Hematopoietic multipotent progenitor cell treated with erythropoietin and hydrocortisone succinate and interleukin-3 and kit ligand, for 4 days (in vitro differentiated cells): ENCODE results near the gene MYO6.

Source experiments
- DNase-seq: peaks from one replicate; pipeline ENCODE4 v3.0.0-alpha.2; 2015

MYO6 gene

DNA sequence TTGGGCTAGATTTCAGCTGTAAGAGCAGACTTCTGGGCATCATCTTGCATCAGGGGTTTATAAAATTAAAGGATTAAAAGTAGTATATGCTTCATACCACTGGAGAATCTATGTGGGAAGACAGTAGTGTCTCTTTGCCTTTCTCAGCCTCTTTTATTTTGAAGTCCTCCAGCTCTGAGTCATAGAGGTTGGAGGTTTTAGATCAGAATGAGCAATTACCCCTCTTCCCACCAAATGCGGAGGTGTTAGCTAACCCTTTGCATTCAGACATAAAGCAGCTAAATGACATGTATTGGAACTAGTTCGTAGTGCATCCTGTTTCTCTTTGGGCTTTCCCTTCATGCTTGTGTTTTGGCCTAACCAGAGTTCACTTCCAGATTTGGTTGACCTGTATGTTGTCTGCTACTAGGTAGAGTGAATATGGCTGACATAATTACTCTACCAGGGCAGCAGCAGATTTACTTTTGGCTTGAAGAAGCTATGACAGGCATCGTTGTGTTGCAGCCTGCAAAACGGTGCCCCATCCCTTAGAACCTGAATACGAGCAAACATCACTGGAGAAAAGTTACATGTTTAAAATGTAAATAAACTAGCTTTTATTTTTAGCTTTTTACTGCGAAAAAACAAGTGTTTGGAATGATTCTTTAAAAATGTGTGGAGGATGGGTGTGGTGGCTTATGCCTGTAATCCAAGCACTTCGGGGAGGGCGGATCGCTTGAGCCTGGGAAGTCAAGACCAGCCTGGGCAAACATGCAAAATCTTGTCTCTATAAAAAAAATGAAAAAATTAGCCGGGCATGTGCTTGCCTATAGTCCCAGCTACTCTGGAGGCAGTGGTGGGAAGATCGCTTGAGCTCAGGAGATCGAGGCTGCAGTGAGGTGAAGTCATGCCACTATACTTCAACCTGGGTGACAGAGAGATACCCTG lies 82.2 kb downstream of the MYO6 start:
- DNase-seq, result no peak

DNA sequence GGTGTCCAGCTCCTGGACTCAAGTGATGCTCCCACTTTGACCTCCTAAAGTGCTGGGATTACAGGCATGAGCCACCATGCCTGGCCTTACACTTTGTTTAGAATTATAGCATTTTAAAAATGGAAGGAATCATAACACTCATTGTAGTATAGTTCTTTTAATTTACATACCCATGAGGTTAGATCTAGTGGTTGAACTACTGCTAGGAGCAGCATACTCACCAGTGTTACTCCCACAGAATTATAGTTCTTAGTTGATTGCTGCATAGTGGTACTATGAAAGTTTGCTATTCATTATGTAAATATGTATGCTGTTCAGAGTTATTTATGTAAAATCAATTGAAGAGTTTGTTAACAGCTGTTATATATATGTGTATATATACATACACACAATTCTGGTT lies 85.4 kb downstream of the MYO6 start:
- DNase-seq, result no peak

DNA sequence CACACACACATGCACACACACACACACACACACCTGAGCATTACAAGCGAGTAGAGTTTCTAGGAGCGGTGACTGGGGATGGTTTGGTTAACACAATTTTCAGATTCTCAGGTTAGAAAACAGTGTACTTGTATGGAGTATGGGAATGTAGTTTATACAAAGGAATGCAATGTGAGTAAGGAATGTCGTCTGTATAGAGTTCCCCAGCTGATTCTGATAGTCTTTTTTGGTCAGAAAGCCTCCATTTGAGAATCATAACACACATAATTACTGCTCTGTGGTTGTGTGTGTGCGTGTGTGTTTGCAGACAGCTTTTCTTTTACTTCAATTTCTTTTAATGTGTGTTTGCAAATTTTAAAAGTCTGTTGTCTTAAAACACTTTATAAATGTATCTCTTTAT lies 93.2 kb downstream of the MYO6 start:
- DNase-seq, result no peak

DNA sequence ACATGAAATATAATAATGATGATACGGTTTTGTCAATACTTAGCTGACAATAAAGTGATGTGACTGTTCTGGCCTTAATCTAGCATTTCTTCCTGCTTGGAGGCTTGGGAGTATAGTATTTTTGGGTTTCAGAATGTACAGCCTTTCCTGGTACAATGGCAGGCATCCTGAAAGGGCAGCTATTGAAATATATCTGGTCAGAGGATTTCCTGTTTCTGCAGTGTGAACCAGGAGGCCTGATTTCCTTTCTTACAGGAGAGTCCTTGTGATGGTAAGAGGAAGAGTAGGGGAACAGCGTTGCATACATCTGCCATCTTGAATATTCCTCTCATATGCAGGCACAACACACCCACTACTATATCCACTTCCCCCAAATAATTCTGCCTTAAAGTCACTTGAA lies 93.7 kb downstream of the MYO6 start:
- no peak for DNase-seq

DNA sequence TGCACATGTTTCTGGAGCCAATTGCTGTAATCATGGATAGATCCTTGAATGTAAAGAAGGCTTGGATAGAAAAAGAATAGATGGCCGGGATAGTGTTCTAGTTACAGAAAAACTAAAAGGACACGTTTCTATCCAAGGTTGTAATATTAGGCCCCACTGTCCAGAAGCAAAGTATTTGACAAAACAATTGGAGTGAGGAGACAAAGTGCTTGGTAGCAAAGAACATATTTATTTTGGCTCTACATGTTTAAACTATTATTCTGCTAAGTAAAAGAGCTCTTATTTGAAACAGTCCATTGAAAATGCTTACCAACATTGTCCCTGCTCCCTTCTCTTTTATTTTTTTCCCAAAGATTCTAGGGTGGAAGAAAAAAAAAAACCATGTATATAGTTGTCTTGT lies 94.4 kb downstream of the MYO6 start:
- DNase-seq, result no peak

DNA sequence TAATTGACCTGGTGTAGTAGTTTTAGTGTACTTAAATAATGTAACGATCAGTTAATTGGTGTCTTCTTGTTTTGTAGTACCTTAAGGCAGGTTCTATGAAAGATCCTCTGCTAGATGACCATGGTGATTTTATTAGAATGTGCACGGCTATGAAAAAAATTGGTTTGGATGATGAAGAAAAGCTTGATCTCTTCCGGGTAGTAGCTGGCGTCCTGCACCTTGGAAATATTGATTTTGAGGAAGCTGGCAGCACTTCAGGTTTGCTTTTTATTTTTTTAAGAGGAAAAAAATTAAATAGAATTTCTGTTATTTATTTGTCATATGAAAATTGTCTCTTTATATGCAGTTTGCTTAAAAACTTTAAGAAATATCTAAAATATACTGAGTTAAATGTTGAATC lies 99.2 kb downstream of the MYO6 start:
- DNase-seq, result no peak

DNA sequence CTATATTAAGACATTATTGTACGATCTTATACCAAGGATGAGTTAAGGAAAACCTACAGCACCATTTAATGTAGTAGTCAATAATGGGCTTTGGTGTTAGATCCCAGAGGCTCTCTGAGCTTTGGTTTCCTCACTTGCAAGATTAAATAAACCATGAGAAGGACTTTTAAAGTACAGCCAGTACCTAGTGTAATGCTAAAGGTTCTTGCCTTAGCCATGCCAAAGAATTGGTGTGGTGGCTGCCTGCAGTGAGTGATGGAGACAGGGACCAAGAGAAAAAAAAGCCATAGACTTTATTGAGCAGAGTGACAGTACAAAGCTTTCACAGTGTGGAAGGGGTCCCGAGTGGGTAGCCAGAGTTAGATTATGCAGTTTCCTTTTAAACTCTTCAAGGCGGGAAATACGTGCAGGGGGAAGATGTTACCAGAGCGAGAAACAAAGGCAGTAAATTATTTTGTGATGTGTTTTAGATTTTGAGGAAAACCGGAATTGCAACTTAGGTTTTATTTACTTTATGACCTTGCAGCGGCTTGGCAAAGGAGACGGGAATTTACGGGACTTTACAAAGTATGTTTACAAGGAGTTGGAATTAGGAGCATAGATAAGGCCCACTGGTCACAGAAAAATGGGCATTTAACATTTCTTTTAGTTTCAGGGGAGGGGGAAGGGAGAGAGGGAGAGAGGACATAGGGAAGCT lies 100.4 kb downstream of the MYO6 start:
- DNase-seq, result no peak

DNA sequence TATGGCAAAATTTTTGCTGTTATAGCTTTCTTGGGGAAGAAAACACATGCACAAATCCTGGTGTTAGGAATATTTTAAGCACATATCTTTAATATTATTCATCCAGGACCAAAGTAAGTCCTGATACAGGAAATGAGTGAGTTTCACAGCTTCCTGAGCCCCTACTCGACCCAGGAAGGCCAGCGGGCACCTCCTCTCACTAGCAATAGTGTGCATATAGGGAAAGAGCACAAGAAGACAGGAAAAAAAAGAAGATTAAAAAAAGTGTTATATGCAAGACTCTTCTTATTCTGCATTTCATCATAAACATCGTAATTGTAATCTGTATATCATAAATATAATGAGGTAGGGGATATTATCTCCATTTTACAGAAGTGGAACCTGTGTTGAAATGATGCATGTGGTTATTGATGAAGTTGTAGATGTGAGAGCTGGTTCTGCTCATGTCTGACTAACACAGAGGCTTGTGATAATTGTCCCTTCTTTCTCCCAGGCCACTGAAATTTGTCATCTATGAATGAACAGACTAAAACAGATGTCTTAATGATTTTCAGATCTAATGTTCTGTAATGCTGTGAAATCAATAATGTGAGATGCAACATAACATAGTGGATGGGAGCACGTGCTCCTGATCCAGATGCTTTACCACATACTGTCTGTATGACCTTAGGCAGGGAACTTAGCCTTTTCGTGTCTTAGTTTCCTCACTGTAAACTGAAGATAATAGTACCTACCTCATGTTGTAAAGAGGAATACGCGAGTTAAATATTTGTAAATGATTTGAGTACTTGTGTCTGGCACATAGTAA lies 101.2 kb downstream of the MYO6 start:
- DNase-seq, result no peak

DNA sequence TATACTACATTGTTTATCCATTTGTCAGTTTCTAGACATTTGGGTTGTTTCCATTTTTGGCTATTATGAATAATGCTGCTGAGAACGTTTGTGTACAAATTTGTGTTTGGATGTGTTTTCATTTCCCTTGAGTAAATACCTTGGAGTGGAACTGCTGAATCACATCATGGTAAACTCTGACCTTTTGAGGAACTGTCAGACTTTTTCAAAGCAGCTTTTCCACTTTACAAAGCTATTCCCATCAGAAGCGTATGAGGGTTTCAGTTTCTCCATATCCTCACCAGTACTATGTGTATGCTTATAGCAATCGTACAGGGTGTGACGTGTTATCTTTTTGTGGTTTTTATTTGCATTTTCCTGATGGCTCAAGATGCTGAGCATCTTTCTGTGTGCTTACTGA lies 103.7 kb downstream of the MYO6 start:
- peak; percentile 4 for DNase-seq

DNA sequence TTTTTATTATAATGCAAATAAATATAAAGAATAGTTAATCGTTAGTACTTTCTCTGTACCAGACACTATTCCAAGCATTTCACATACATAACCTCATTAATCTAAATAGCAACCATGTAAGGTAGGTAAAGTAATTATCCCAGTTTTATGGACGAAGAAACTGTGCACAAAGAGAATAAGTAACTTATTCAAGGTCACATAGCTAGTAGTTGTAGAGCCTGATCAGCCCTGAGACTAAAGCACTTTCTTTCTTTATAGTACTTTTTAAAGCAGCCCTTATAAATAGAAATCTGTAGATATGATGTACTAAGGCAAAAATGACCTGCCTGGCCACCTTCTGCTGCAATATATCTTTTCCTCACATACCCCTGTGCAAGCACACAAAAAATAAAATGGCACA lies 104.8 kb downstream of the MYO6 start:
- DNase-seq, result no peak

DNA sequence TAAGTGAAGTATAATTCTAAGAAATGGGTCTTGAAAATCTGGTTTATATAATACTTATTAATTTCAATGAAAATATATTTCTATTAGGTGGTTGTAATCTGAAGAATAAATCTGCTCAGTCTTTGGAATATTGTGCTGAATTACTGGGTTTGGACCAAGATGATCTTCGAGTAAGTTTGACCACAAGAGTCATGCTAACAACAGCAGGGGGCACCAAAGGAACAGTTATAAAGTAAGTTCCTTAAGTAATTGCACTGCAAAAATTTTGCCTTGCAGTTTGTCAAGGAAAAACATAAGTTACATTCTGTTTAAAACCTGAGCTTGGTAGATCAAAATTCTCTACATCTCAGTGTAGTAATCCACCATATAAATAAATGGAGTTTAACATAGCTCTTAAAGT lies 106.0 kb downstream of the MYO6 start:
- DNase-seq, result peak; percentile 80

DNA sequence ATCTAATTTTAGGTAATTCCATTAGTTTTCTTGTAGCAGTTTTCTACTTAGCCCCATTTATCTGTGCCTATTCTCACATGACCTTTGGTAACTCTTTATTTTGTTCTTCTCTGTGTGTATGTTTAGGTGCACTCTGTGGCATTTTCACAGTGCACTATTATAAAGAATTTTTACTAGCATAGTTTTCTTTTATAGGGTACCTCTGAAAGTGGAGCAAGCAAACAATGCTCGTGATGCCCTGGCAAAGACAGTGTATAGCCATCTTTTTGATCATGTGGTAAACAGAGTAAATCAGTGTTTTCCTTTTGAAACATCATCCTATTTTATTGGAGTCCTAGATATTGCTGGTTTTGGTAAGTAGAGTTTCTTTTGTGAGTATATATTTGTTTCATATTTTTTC lies 107.9 kb downstream of the MYO6 start:
- DNase-seq, result no peak

DNA sequence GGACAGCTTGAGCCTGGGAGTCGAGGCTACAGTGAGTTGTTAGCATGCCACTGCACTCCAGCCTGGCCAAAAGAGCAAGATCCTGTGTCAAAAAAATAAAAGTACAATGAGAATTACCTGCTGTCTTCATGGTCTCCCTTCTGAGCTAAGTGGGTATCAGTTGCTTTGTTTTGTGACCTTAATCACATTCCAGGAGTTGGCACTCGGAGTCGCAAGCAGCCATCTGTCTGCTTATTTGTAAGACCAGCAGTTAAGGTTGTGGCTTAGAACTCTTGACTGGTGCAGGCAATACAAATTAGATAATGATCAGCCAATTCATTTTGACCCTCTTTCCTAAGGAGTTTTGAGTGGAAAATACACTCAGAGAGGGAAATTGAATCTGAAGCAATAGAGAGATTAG lies 114.0 kb downstream of the MYO6 start:
- no peak for DNase-seq

DNA sequence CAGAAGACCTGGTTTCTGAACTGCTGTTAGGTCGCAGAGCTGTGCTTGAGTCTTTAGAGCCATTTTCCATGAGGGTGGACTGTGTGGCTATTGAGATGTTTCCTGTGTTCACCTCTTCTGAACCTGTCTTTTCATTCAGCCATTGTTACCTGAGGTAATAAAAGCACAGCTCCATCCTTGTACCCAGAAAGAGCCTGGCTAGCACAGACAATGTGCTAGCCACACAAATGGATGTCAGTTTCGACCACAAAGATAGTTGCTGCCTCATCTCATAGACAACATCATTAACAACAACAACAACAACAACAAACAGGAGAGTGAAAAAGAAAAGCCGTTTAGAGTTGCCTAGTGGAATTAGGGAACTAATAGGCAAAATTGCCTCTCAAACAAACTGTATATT lies 114.7 kb downstream of the MYO6 start:
- DNase-seq, result no peak

DNA sequence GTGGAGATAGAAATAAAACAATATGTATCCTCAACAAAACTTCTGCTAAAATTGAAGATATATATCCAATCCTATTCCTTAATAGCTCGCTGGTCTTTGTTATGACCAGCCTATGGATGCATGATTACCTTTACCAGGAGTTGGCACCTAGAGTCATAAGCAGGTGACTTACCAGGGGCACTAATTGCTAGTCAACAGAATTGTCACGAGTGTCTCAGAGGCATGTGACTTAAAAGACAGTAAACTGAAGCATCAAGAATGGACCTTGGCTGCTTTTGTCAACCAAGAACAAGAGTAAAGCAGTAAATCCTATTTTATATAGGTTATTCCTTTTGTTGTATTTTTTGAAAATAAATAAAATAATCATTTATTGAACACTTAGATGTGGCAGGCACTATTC lies 115.4 kb downstream of the MYO6 start:
- no peak for DNase-seq

DNA sequence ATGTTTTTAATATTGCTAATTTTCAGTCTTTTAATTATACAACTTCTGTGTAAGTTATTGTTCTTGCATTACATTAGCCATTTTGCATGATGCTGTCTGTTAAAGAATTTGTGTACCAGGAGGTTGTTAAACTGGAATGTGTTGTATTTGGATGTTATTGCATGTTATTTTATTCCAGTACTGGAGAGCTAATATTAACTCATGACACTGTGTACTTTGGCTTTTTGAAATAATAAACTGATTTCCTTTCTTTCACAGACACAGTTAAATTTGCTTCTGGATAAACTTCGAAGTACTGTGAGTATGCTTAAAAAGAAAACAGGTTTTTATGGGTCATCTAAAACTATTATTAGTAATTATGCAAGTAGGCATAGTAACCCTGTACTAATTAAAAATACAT lies 121.3 kb downstream of the MYO6 start:
- DNase-seq, result no peak

DNA sequence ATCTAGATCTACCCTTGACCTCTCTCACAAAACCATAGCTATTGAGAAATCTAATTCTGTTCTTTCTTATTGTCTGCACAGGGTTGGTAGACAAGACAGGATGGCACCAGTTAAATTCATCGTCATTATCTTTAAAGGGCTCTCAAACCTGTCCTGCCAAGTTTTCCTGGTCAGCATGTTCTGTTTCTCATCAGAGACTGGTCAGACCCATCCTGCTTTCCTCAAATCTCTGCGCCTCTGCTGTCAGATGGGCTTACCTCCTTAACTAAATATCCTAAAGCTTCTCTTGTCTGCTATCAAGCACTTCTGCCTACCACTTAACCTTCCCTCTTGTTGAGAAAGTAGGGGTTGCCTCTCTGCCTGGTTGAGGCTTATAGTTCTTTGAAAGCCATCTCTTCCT lies 125.2 kb downstream of the MYO6 start:
- DNase-seq, result no peak

DNA sequence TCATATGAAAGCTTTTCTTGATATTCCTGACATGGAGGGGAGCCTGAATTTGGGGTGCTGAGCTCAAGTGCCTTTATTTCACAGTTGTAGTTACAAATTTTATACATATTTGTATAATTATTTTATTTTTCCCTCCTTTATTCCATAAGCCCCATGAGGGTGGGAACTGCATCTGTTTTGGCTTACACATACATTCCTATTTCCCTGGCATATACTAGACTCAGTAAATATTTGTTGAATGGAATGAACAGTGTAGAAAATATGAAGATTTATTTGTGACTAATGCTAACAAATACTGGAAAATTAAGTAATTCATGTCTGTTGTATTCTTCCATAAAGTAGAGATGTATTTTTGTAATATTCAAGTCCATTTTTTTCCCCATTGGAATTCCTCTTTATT lies 127.1 kb downstream of the MYO6 start:
- no peak for DNase-seq

DNA sequence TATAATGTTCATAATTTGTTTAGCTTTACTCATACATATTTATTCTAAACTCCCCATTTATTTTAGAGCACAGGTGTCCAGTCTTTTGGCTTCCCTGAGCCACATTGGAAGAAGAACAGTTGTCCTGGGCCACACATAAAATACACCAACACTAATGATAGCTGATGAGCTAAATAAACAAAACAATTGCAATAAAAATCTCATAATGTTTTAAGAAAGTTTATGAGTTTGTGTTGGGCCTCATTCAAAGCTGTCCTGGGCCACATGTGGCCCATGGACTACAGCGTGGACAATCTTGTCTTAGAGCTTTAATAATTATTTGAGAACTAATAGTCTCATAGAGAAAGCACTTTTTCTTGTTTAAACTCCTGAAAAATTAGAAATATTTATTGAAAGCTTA lies 131.3 kb downstream of the MYO6 start:
- no peak for DNase-seq

DNA sequence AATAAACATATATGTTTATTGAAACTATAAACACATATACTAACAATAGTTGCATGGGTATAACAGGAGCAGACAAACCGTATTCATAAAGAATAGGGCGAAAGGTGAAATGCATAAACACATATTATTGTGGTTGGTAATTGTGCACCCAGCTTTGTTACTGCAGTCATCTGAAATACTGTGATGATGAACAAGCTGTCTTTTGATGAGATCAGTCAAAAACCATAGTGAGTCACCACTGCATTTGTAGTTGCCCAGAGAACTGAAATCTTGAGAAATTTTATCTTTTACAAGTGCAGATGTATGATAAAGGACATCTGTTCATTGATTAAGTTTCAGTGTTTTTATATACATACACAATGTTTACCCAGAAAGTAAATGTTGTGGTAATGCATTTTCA lies 133.7 kb downstream of the MYO6 start:
- DNase-seq, result peak; percentile 18

DNA sequence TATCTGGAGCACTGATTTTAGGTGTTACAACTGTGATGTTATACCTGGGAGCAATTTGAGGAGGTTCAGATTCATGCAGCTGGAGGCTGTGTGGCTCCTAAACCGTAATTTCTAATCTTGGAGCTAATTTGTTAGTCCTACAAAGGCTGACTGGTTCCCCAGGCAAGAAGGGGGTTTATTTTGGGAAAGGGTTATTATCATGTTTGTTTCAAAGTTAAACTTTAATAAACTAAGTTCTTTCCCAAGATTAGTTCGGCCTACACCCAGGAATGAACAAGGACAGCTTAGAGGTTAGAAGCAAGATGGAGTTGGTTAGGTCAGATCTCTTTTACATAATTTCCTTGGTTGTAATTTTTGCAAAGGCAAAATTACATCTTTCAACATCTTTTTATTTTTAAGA lies 135.8 kb downstream of the MYO6 start:
- no peak for DNase-seq

DNA sequence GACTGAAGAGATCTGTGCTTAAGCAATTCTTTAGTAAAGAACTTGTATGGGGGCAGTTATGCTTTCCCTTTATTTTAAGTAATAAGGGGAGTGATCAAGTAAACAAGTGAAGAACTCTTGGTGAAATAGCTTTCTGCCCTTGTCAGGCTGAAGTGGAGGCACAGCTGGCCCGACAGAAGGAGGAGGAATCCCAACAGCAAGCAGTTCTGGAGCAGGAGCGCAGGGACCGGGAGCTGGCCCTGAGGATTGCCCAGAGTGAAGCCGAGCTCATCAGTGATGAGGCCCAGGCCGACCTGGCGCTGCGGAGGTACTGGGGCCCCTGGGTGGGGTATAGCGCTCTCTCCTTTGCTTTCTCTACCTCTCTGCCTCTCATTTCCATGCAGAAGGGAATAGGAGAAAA lies 143.3 kb downstream of the MYO6 start:
- DNase-seq, result no peak

DNA sequence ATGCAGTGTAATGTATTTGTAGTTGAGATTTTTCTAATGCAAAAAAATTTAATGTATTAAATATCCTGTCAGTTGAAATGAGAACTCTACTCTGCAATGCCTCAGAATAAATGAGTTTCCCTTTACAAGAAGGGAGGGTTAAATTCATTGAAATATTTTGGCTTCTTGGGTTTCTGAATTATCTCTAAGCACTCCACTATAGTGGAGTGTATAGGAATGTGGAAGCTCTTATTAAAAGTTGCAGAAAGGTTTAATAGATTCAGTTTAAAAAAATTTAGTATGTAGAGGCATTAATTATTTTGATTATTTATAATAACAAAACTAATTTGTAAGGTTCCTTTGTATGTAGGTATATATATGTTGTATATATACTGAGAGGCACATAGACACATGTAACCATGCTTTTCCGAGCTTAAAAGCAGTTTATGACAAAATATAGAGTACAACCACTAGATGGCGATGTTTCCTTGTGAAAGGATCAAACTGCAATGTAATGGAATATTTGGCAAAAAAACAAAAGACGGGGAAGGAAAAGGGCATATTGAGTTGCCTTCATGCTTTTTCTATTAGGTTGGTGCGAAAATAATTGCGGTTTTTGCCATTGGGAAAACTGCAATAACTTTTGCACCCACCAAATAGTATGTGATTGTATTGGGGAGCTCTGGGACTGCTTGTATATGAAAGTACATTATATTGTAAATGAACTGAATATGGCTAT lies 144.2 kb downstream of the MYO6 start:
- peak; percentile 82 for DNase-seq
